K562 (cell line): ENCODE data around the gene SUMO3. TPM values are rescaled to one million over a fixed set of nuclear protein-coding genes. Genes with fewer than 3 reads are reported as not detected.

ENCODE experiments used
- ATAC-seq: fragments of 200-7000 bp; cut with Tn5 transposase; 3 replicates; pipeline ENCODE4 v1.9.1; 2020; ENCODE audit warnings: moderate library complexity
- BruUV-seq: library from RNA; stranded (reverse); fragments of 400-500 nt; replicated peaks from 2 replicates; lab custom pipeline; 2021; lab: Mats Ljungman, UMichigan
- CTCF ChIA-PET: fragments of 300-600 bp; formaldehyde crosslinking; extraction: SDS; loops from one replicate; lab custom pipeline; 2021; ENCODE audit warnings: low intra/inter-chr PET ratio; lab: Yijun Ruan, JAX
- POLR2A ChIA-PET: fragments of 300-600, 350-650 bp; sonication (Branson Sonifier 250); formaldehyde crosslinking; extraction: SDS; loops from one replicate; lab custom pipeline; 2021; ENCODE audit warnings: antibody characterized with exemption, inconsistent platforms; lab: Yijun Ruan, JAX
- DNase-seq, 4 experiments: peaks; one replicate each; pipeline versions ENCODE4 v3.0.0 to v3.0.0-alpha.2; 2011 to 2018; ENCODE audit warnings: low spot score in 3 of 4, mixed read lengths in 3 of 4; ENCODE audit errors: extremely low read depth in 1 of 4
- FAIRE-seq: peaks from 2 replicates; lab custom pipeline; 2011; peaks lifted over from hg19 to GRCh38; lab: Jason Lieb, UNC
- H2AFZ ChIP-seq: 2 replicates; pipeline ENCODE4 v1.6.0; 2011; ENCODE audit warnings: low read depth, low read length, control low read depth, inconsistent platforms
- H3K27ac ChIP-seq: fragments of 200-600 bp; 3 replicates; pipeline ENCODE4 v1.8.0; 2011; ENCODE audit warnings: low read depth, mild to moderate bottlenecking, control low read depth, inconsistent platforms, low read length, moderate library complexity, mixed read lengths; ENCODE audit errors: extremely low read depth
- H3K27me3 ChIP-seq, 2 experiments: fragments of 300-600 bp in 1 of 2; 2 replicates in 1 of 2; 3 replicates in 1 of 2; pipeline versions ENCODE4 v1.6.0 to v1.8.0; 2011; ENCODE audit warnings: inconsistent platforms in 2 of 2, low read length in 2 of 2, mild to moderate bottlenecking in 1 of 2, mixed read lengths in 1 of 2, moderate library complexity in 1 of 2; ENCODE audit not compliant: control insufficient read depth in 2 of 2, insufficient read depth in 2 of 2
- H3K36me3 ChIP-seq: fragments of 300-600 bp; 3 replicates; pipeline ENCODE4 v1.8.0; 2011; ENCODE audit warnings: mild to moderate bottlenecking, low read length, inconsistent platforms; ENCODE audit not compliant: control insufficient read depth, insufficient read depth
- H3K4me1 ChIP-seq, 2 experiments: fragments of 200-600 bp in 1 of 2; replicated peaks in 1 of 2; 2 replicates in 1 of 2; 3 replicates in 1 of 2; pipeline versions ENCODE4 v1.5.1 to v1.8.0; 2011; ENCODE audit warnings: inconsistent platforms in 2 of 2, low read length in 2 of 2, mild to moderate bottlenecking in 1 of 2, mixed read lengths in 1 of 2, moderate library complexity in 1 of 2; ENCODE audit not compliant: control insufficient read depth in 2 of 2, insufficient read depth in 2 of 2
- H3K4me2 ChIP-seq: 2 replicates; pipeline ENCODE4 v1.6.1; 2011; ENCODE audit warnings: low read length, control low read depth, inconsistent platforms, mixed read lengths; ENCODE audit not compliant: insufficient read depth
- H3K4me3 ChIP-seq: fragments of 200-600 bp; sonication (generic), shearing (Covaris generic); 2 replicates; pipeline ENCODE4 v1.5.1; 2016; ENCODE audit warnings: control low read depth, inconsistent platforms
- H3K79me2 ChIP-seq: fragments of 200-600 bp; 3 replicates; pipeline ENCODE4 v1.8.0; 2011; ENCODE audit warnings: low read length, inconsistent platforms; ENCODE audit not compliant: control insufficient read depth, insufficient read depth
- H3K9ac ChIP-seq, 2 experiments: 2 replicates each; pipeline versions ENCODE4 v1.6.0 to v1.6.1; 2011; ENCODE audit warnings: low read depth in 2 of 2, low read length in 2 of 2, control low read depth in 1 of 2, inconsistent platforms in 1 of 2, mild to moderate bottlenecking in 1 of 2, mixed read lengths in 1 of 2; ENCODE audit not compliant: insufficient read depth in 1 of 2
- H3K9me1 ChIP-seq: one replicate; pipeline ENCODE4 v1.6.0; 2011; ENCODE audit warnings: inconsistent platforms, mild to moderate bottlenecking, low read length, moderate library complexity; ENCODE audit not compliant: control insufficient read depth, insufficient read depth
- H3K9me3 ChIP-seq: replicated peaks from 2 replicates; pipeline ENCODE4 v1.5.1; 2011; ENCODE audit warnings: low read depth, low read length, inconsistent platforms; ENCODE audit not compliant: control insufficient read depth, insufficient read depth
- H4K20me1 ChIP-seq: replicated peaks from 2 replicates; pipeline ENCODE4 v1.6.1; 2011; ENCODE audit warnings: low read length, inconsistent platforms, mixed read lengths; ENCODE audit not compliant: control insufficient read depth, insufficient read depth
- DPF2 ChIP-seq: fragments of 450-650 bp; IDR thresholded peaks from 2 replicates; pipeline ENCODE4 v1.6.1; 2016
- MCM5 ChIP-seq: fragments of 450-650 bp; IDR thresholded peaks from 2 replicates; pipeline ENCODE4 v1.6.1; 2016; ENCODE audit warnings: low read depth
- NCOA6 ChIP-seq: fragments of 450-650 bp; IDR thresholded peaks from 2 replicates; pipeline ENCODE4 v1.6.1; 2017; ENCODE audit warnings: mild to moderate bottlenecking
- NFE2 ChIP-seq: IDR thresholded peaks from 2 replicates; pipeline ENCODE4 v1.6.1; 2014; ENCODE audit warnings: antibody characterized with exemption, low read depth
- POLR3G ChIP-seq: IDR thresholded peaks from 2 replicates; pipeline ENCODE4 v1.6.1; 2011; ENCODE audit not compliant: insufficient read length, insufficient replicate concordance; ENCODE audit errors: extremely low read depth
- XRCC3 ChIP-seq: fragments of 450-650 bp; IDR thresholded peaks from 2 replicates; pipeline ENCODE4 v1.6.1; 2017; ENCODE audit warnings: mild to moderate bottlenecking, moderate library complexity
- ZFX ChIP-seq: sonication (generic); formaldehyde crosslinking; IDR thresholded peaks from 2 replicates; pipeline ENCODE4 v1.8.0; 2022; ENCODE audit warnings: mild to moderate bottlenecking, missing genetic modification reagents, moderate library complexity
- ZNF507 ChIP-seq: conservative IDR thresholded peaks from 2 replicates; pipeline ENCODE4 v1.6.1; 2017; ENCODE audit warnings: missing genetic modification characterization, missing compliant biosample characterization
- WGBS: fragments of 100-300 bp; shearing (Covaris generic); methylation state at CpG from one replicate; pipeline ENCODE4 v1.1.6; 2016; ENCODE audit warnings: low coverage, mixed read lengths; ENCODE audit not compliant: insufficient coverage; ENCODE audit errors: missing lambda C conversion rate; 5-methylcytosine and 5-hydroxymethylcytosine counted together
- in situ Hi-C: fragments of 300-500 bp; cut with MboI; formaldehyde crosslinking; loops from 4 replicates; pipeline ENCODE4 v1.15.0; 2018; ENCODE audit warnings: inconsistent platforms, mixed read lengths
- intact Hi-C: fragments of 100-400 bp; cut with micrococcal nuclease; formaldehyde crosslinking; loops from 2 replicates; pipeline ENCODE4 v1.14.2; 2022
- polyA plus RNA-seq, 8 experiments: library from polyadenylated mRNA; depleted of rRNA in 4 of 8; stranded (reverse) in 5 of 8; unstranded in 3 of 8; fragments of >200 nt; fragmentation: Nextera tagmentation in 2 of 8; fragmentation: Illumina TruSeq in 1 of 8; extraction: Ambion mirVana in 2 of 8; extraction: Trizol in 1 of 8; gene quantifications; 2 replicates each; pipeline versions ENCODE4 v1.2.1 to v1.2.3, GENCODE V29; 2011 to 2014; ENCODE audit warnings: inconsistent platforms in 1 of 8, missing spikeins in 1 of 8
- total RNA-seq, 7 experiments: library from RNA; depleted of rRNA in 6 of 7; stranded (reverse); fragments of >200 nt in 6 of 7; fragmentation: Illumina TruSeq in 2 of 7; extraction: Trizol in 2 of 7; gene quantifications; 2 replicates each; pipeline versions ENCODE4 v1.2.1 to v1.2.3, GENCODE V29; 2011 to 2021; ENCODE audit warnings: low replicate concordance in 1 of 7
- TF ChIP-seq, protein P1 (sequence below): fragments of 450-650 bp; formaldehyde crosslinking; IDR thresholded peaks from 2 replicates; pipeline ENCODE4 v1.4.0; 2022; ENCODE audit warnings: mild to moderate bottlenecking, moderate library complexity
- TF ChIP-seq, protein P2 (sequence below): sonication (generic); formaldehyde crosslinking; IDR thresholded peaks from 2 replicates; pipeline ENCODE4 v1.8.1; 2023; ENCODE audit warnings: missing genetic modification reagents, mild to moderate bottlenecking, borderline replicate concordance

Gene SUMO3
- total and polyA plus RNA-seq, 9 of the 15 experiments (the other 6 are each of a cell fraction or from before 2014, with no cell fraction given), result 13.9 to 143 (median 113) TPM

DNA sequence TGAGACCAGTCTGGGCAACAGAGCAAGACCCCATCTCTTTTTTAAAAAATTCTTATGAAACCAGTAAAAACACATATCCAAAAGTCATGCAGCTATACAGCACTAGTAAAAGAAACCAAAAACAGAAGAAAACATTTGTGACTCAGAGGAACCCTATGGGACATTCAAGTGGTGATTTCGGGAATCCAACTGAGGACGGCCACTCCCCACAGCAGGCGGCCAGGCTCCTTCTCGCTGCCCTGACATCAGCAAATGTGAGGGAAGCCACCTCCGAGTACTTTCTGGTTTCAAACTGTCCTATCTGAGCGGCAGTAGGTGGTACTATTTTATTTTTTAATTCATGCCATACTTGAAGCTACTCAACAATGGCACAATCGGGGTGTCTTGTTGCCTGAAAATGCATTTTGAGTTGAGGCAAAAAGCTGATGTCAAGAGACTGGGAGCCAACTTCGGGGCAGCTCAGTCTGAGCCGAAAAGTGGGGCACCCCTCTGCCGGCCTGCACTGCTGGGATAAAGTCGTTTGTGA is 3.3 kb downstream of the SUMO3 start:
- DNase-seq (no peak), FAIRE-seq (peak; percentile 46), ATAC-seq (no peak)
- Histone ChIP-seq H4K20me1 (peaks cover 25% of the 10 kb centered on the region; the same call in 1 of the 2 replicates), H3K9me1 (peaks cover 15% of the 10 kb centered on the region), H3K9me3 (peaks cover 3% of the 10 kb centered on the region; the same call in 1 of the 2 replicates), H3K79me2 (peaks cover 78% of the 10 kb centered on the region), H3K9ac (no peak overlapping the region; a peak in 1 of 4 replicates), H3K4me2 (no peak overlapping the region), H3K27me3 (no peaks in the 10 kb centered on the region), H3K4me3 (no peak overlapping the region), H3K36me3 (peaks cover 47% of the 10 kb centered on the region; the same call in 2 of the 3 replicates), H2AFZ (no peak overlapping the region), H3K27ac (no peak overlapping the region)
- WGBS, result 86% methylated on average over 11 of the region's 11 CpGs
- ChIA-PET CTCF (no interaction called here), POLR2A (interaction anchor here (0.7 to 2.5 kb wide), 4 partner anchors 10 to 58 kb away, joined by 4 to 33 read pairs (median 4); partner anchors contain the start of gene UBE2G2)
- in situ Hi-C loops, result no loop called here
- no TSS peak for BruUV-seq
- TF ChIP-seq MCM5, result no peak
- no peak for TF ChIP-seq POLR3G
- TF ChIP-seq, protein P1, sequence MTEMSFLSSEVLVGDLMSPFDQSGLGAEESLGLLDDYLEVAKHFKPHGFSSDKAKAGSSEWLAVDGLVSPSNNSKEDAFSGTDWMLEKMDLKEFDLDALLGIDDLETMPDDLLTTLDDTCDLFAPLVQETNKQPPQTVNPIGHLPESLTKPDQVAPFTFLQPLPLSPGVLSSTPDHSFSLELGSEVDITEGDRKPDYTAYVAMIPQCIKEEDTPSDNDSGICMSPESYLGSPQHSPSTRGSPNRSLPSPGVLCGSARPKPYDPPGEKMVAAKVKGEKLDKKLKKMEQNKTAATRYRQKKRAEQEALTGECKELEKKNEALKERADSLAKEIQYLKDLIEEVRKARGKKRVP, result no peak
- no peak for TF ChIP-seq ZNF507
- TF ChIP-seq NCOA6, result no peak
- no peak for TF ChIP-seq ZFX (CRISPR knock-in tag)
- TF ChIP-seq, protein P2, sequence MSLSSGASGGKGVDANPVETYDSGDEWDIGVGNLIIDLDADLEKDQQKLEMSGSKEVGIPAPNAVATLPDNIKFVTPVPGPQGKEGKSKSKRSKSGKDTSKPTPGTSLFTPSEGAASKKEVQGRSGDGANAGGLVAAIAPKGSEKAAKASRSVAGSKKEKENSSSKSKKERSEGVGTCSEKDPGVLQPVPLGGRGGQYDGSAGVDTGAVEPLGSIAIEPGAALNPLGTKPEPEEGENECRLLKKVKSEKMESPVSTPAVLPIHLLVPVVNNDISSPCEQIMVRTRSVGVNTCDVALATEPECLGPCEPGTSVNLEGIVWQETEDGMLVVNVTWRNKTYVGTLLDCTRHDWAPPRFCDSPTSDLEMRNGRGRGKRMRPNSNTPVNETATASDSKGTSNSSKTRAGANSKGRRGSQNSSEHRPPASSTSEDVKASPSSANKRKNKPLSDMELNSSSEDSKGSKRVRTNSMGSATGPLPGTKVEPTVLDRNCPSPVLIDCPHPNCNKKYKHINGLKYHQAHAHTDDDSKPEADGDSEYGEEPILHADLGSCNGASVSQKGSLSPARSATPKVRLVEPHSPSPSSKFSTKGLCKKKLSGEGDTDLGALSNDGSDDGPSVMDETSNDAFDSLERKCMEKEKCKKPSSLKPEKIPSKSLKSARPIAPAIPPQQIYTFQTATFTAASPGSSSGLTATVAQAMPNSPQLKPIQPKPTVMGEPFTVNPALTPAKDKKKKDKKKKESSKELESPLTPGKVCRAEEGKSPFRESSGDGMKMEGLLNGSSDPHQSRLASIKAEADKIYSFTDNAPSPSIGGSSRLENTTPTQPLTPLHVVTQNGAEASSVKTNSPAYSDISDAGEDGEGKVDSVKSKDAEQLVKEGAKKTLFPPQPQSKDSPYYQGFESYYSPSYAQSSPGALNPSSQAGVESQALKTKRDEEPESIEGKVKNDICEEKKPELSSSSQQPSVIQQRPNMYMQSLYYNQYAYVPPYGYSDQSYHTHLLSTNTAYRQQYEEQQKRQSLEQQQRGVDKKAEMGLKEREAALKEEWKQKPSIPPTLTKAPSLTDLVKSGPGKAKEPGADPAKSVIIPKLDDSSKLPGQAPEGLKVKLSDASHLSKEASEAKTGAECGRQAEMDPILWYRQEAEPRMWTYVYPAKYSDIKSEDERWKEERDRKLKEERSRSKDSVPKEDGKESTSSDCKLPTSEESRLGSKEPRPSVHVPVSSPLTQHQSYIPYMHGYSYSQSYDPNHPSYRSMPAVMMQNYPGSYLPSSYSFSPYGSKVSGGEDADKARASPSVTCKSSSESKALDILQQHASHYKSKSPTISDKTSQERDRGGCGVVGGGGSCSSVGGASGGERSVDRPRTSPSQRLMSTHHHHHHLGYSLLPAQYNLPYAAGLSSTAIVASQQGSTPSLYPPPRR, result no peak
- TF ChIP-seq XRCC3, result no peak
- no peak for TF ChIP-seq DPF2
- no peak for TF ChIP-seq NFE2
- TF ChIP-seq, all 486 proteins: peak for 0
- intact Hi-C loops, result no loop called here
- H3K4me1 ChIP-seq, result peaks cover 0 to 64% of the 10 kb centered on the region in 2 experiments; a peak in 4 of 5 replicates
